Mesendoderm (in vitro differentiated cells): Measurements from ENCODE around the gene FAAP20.

Source experiments
- DNase-seq: peaks from one replicate; pipeline ENCODE4 v3.0.0; 2013
- H2AK5ac ChIP-seq: 2 replicates; pipeline ENCODE4 v1.6.1; 2013; ENCODE audit warnings: low read length, inconsistent platforms
- H2BK120ac ChIP-seq: 2 replicates; pipeline ENCODE4 v1.6.1; 2013; ENCODE audit warnings: low read depth, mild to moderate bottlenecking, low read length, moderate library complexity, mixed read lengths
- H2BK15ac ChIP-seq: replicated peaks from 2 replicates; pipeline ENCODE4 v1.6.1; 2013; ENCODE audit warnings: low read depth, mild to moderate bottlenecking, moderate library complexity
- H2BK5ac ChIP-seq: 2 replicates; pipeline ENCODE4 v1.6.1; 2013; ENCODE audit warnings: low read length, inconsistent platforms
- H3K18ac ChIP-seq: 2 replicates; pipeline ENCODE4 v1.6.1; 2013; ENCODE audit warnings: mild to moderate bottlenecking, low read length, mixed read lengths
- H3K23ac ChIP-seq: one replicate; pipeline ENCODE4 v1.6.1; 2013; ENCODE audit warnings: low read length
- H3K27ac ChIP-seq: 2 replicates; pipeline ENCODE4 v1.5.1; 2013; ENCODE audit warnings: low read depth, mild to moderate bottlenecking, inconsistent platforms, low read length, moderate library complexity
- H3K27me3 ChIP-seq: 2 replicates; pipeline ENCODE4 v1.6.1; 2013; ENCODE audit warnings: low read length, control low read depth, mild to moderate bottlenecking, inconsistent platforms; ENCODE audit not compliant: insufficient read depth, poor library complexity
- H3K36me3 ChIP-seq: 2 replicates; pipeline ENCODE4 v1.6.1; 2013; ENCODE audit warnings: low read length, inconsistent platforms; ENCODE audit not compliant: control insufficient read depth, insufficient read depth
- H3K4ac ChIP-seq: one replicate; pipeline ENCODE4 v1.6.1; 2013; ENCODE audit warnings: low read depth, mild to moderate bottlenecking, low read length, moderate library complexity
- H3K4me1 ChIP-seq: 2 replicates; pipeline ENCODE4 v1.6.1; 2013; ENCODE audit warnings: low read depth, low read length, inconsistent platforms; ENCODE audit not compliant: control insufficient read depth
- H3K4me2 ChIP-seq: 2 replicates; pipeline ENCODE4 v1.6.1; 2013; ENCODE audit warnings: low read length
- H3K4me3 ChIP-seq: 2 replicates; pipeline ENCODE4 v1.5.1; 2013; ENCODE audit warnings: mild to moderate bottlenecking, low read length
- H3K56ac ChIP-seq: one replicate; pipeline ENCODE4 v1.6.1; 2013; ENCODE audit warnings: low read length
- H3K79me1 ChIP-seq: 2 replicates; pipeline ENCODE4 v1.6.1; 2013; ENCODE audit warnings: low read length, inconsistent platforms
- H3K79me2 ChIP-seq: 2 replicates; pipeline ENCODE4 v1.6.1; 2013; ENCODE audit warnings: mild to moderate bottlenecking, low read length; ENCODE audit not compliant: control insufficient read depth, insufficient read depth
- H3K9ac ChIP-seq: 2 replicates; pipeline ENCODE4 v1.6.1; 2013; ENCODE audit warnings: low read length, inconsistent platforms
- H4K5ac ChIP-seq: one replicate; pipeline ENCODE4 v1.6.1; 2013; ENCODE audit warnings: low read length
- H4K8ac ChIP-seq: one replicate; pipeline ENCODE4 v1.6.1; 2013; ENCODE audit warnings: low read depth, mild to moderate bottlenecking, control low read depth, low read length, moderate library complexity
- WGBS: extraction: QIAGEN DNeasy Blood & Tissue Kit; methylation state at CpG from one replicate; pipeline ENCODE4 v1.1.7; 2013; ENCODE audit warnings: low lambda C conversion rate, missing lambda C conversion rate; ENCODE audit not compliant: insufficient coverage; ENCODE audit errors: extremely low coverage; 5-methylcytosine and 5-hydroxymethylcytosine counted together

FAAP20 gene

DNA sequence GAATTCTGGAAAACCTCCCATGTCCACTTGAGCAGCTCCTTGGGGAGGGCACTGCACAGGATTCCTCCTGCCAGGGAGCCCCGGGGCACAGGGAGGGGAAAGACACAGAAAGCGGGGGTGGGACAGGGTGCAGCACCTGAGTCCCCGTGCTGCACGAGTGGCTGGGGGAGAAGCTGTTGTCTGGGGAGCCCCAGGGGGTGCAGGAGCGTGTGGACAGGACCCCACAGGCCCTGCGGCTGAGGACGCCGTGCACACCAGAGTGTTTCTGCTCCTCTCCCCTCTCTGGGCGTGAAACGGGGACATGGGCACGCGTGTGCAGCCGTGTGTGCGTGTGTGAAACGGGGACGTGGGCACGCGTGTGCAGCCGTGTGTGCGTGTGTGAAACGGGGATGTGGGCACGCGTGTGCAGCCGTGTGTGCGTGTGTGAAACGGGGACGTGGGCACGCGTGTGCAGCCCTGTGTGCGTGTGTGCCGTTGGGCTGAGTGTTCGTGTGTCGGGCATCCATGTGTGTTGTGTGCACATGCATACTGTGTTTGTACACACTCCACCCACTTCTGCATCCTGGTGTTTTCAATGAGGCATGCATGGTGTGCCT lies 21.9 kb downstream of the FAAP20 start:
- H2BK15ac ChIP-seq, result no peak overlapping the region
- no peak overlapping the region for H2AK5ac ChIP-seq
- DNase-seq, result no peak
- H2BK120ac ChIP-seq, result no peak overlapping the region
- H3K79me2 ChIP-seq, result no peaks in the 10 kb centered on the region
- no peak overlapping the region for H3K4me3 ChIP-seq
- no peak overlapping the region for H3K4ac ChIP-seq
- H4K5ac ChIP-seq, result no peak overlapping the region
- H3K27ac ChIP-seq, result no peak overlapping the region
- no peaks in the 10 kb centered on the region for H3K79me1 ChIP-seq
- H4K8ac ChIP-seq, result no peak overlapping the region
- H3K56ac ChIP-seq, result no peak overlapping the region
- WGBS, result no CpG with 5 or more reads among the region's 33 CpGs
- H3K18ac ChIP-seq, result no peak overlapping the region
- no peaks in the 10 kb centered on the region for H3K4me1 ChIP-seq
- H3K4me2 ChIP-seq, result no peak overlapping the region
- no peak overlapping the region for H2BK5ac ChIP-seq
- H3K27me3 ChIP-seq, result no peaks in the 10 kb centered on the region
- no peak overlapping the region for H3K23ac ChIP-seq
- H3K9ac ChIP-seq, result no peak overlapping the region
- no peaks in the 10 kb centered on the region for H3K36me3 ChIP-seq

- Histone ChIP-seq H3K27me3 (no peaks in the 10 kb centered on the region), H3K23ac (no peak overlapping the region), H2AK5ac (no peak overlapping the region), H3K79me2 (no peaks in the 10 kb centered on the region), H4K5ac (no peak overlapping the region), H3K27ac (no peak overlapping the region), H3K56ac (no peak overlapping the region), H3K18ac (no peak overlapping the region), H3K36me3 (no peaks in the 10 kb centered on the region), H4K8ac (no peak overlapping the region), H3K4ac (no peak overlapping the region), H2BK15ac (no peak overlapping the region), H3K9ac (no peak overlapping the region), H3K4me2 (no peak overlapping the region), H3K79me1 (no peaks in the 10 kb centered on the region), H3K4me3 (no peak overlapping the region), H3K4me1 (no peaks in the 10 kb centered on the region), H2BK120ac (no peak overlapping the region), H2BK5ac (no peak overlapping the region)
- no peak for DNase-seq
- WGBS, result no CpG with 5 or more reads among the region's 26 CpGs
These were observed 22.6 kb downstream of the FAAP20 start for GRCh38 chr1:2172012-2172411.

DNA sequence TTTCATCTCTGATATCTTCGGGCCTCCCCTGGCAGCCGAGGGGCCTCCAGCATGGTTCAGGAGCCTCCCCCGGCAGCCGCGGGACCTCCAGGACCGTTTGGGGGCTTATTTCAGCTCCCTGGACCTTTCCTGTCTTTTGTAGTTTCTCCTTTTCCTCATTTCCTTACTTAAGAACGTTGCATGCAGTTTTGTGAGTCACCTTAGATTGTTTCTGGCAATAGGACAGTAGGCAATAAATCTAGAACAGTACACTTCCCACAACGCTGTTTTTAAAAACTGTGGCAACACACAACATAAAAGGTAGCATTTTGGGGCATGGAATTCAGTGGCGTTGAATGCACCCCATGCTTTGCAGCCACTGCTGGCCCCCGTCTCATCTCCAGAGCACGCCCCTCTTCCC lies 24.4 kb downstream of the FAAP20 start:
- Histone ChIP-seq H3K4ac (no peak overlapping the region), H2AK5ac (no peak overlapping the region), H3K9ac (no peak overlapping the region), H3K79me1 (no peaks in the 10 kb centered on the region), H4K8ac (no peak overlapping the region), H3K27me3 (no peaks in the 10 kb centered on the region), H3K79me2 (no peaks in the 10 kb centered on the region), H2BK5ac (no peak overlapping the region), H3K23ac (no peak overlapping the region), H3K4me3 (no peak overlapping the region), H2BK15ac (no peak overlapping the region), H3K27ac (no peak overlapping the region), H4K5ac (no peak overlapping the region), H3K18ac (no peak overlapping the region), H3K4me1 (no peaks in the 10 kb centered on the region), H3K36me3 (no peaks in the 10 kb centered on the region), H3K4me2 (no peak overlapping the region), H2BK120ac (no peak overlapping the region), H3K56ac (no peak overlapping the region)
- DNase-seq, result no peak
- no CpG with 5 or more reads among the region's 11 CpGs for WGBS

- Histone ChIP-seq H3K79me2 (no peaks in the 10 kb centered on the region), H3K27ac (no peak overlapping the region), H3K23ac (no peak overlapping the region), H3K4me3 (no peak overlapping the region), H3K4ac (no peak overlapping the region), H3K79me1 (no peaks in the 10 kb centered on the region), H3K4me1 (no peaks in the 10 kb centered on the region), H3K27me3 (no peaks in the 10 kb centered on the region), H3K4me2 (no peak overlapping the region), H2BK15ac (no peak overlapping the region), H4K5ac (no peak overlapping the region), H3K18ac (no peak overlapping the region), H3K9ac (no peak overlapping the region), H2AK5ac (no peak overlapping the region), H3K56ac (no peak overlapping the region), H2BK5ac (no peak overlapping the region), H3K36me3 (no peaks in the 10 kb centered on the region), H2BK120ac (no peak overlapping the region), H4K8ac (no peak overlapping the region)
- WGBS, result no CpG with 5 or more reads among the region's 43 CpGs
- no peak for DNase-seq
These were observed 25.3 kb downstream of the FAAP20 start for GRCh38 chr1:2169200-2169836.

DNA sequence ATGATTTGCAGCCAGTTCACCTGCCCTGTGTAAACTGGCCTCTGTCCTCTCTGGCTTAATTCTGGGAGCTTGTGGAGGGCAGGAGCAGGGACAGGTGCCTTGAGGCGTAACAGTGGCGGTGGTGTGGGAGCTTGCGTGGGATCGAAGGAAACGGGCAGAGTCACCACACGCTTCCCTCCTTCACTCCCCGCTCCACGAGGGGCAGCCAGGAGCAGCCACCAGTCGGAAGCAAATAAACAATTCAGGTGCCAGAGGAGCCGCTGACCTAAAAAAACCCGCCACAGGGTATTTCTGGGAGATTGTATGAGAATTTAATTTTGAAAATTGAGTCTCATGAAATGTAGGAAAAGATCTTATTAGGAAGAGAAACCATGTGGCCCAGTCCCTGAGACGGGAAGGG lies 26.0 kb downstream of the FAAP20 start:
- no peak overlapping the region for H3K23ac ChIP-seq
- H3K79me2 ChIP-seq, result no peaks in the 10 kb centered on the region
- H3K79me1 ChIP-seq, result no peaks in the 10 kb centered on the region
- H3K56ac ChIP-seq, result no peak overlapping the region
- H3K27me3 ChIP-seq, result no peaks in the 10 kb centered on the region
- H3K4me2 ChIP-seq, result no peak overlapping the region
- H3K18ac ChIP-seq, result no peak overlapping the region
- H4K5ac ChIP-seq, result no peak overlapping the region
- H2BK15ac ChIP-seq, result no peak overlapping the region
- H3K4me1 ChIP-seq, result no peaks in the 10 kb centered on the region
- H4K8ac ChIP-seq, result no peak overlapping the region
- no peak overlapping the region for H3K27ac ChIP-seq
- no peak overlapping the region for H2BK120ac ChIP-seq
- H2BK5ac ChIP-seq, result no peak overlapping the region
- H3K4ac ChIP-seq, result no peak overlapping the region
- H3K4me3 ChIP-seq, result no peak overlapping the region
- no peak overlapping the region for H2AK5ac ChIP-seq
- H3K36me3 ChIP-seq, result no peaks in the 10 kb centered on the region
- no CpG with 5 or more reads among the region's 12 CpGs for WGBS
- DNase-seq, result no peak
- no peak overlapping the region for H3K9ac ChIP-seq

DNA sequence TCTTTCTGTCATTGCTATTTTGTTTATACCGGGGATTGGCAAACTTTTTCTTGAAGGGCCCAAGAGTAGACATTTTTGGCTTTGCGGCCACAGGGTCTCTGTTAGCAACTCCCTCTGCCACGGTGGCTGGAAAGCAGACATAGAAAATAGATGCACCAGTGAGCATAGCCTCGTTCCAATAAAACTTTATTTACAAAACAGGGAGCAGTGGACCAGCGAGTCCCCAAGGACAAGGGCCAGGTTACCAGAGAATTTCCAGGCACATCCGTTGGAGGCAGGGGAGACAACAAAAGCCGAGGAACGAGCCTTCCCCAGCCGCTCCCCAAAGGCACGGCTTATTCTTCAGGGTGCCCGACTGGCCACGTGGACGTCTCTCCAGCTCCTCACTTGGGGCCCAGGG lies 26.5 kb downstream of the FAAP20 start:
- Histone ChIP-seq H3K18ac (no peak overlapping the region), H3K27ac (no peak overlapping the region), H2BK15ac (no peak overlapping the region), H3K36me3 (no peaks in the 10 kb centered on the region), H3K79me2 (no peaks in the 10 kb centered on the region), H3K56ac (no peak overlapping the region), H3K23ac (no peak overlapping the region), H2BK120ac (no peak overlapping the region), H2AK5ac (no peak overlapping the region), H3K4me2 (no peak overlapping the region), H4K8ac (no peak overlapping the region), H3K4me1 (no peaks in the 10 kb centered on the region), H3K4me3 (no peak overlapping the region), H2BK5ac (no peak overlapping the region), H4K5ac (no peak overlapping the region), H3K27me3 (no peaks in the 10 kb centered on the region), H3K4ac (no peak overlapping the region), H3K79me1 (no peaks in the 10 kb centered on the region), H3K9ac (no peak overlapping the region)
- DNase-seq, result no peak
- no CpG with 5 or more reads among the region's 13 CpGs for WGBS
